HCT116 (cell line): Measurements from ENCODE around the gene NRP1. TPM values are rescaled to one million over a fixed set of nuclear protein-coding genes. Genes with fewer than 3 reads are reported as not detected.
"Not testable (repeated sequence)": the region's sequence is repeated elsewhere in the genome, so short reads cannot be mapped to it uniquely, and the experiment has no call there.

ENCODE experiments used
- ATAC-seq: fragments of 200-7000 bp; cut with Tn5 transposase; 2 replicates; pipeline ENCODE4 v1.9.1; 2020; ENCODE audit warnings: mild to moderate bottlenecking, moderate library complexity
- BruUV-seq: library from RNA; stranded (reverse); fragments of 400-500 nt; replicated peaks from 2 replicates; lab custom pipeline; 2021; lab: Mats Ljungman, UMichigan
- CTCF ChIA-PET: fragments of 300-600 bp; sonication (Branson Sonifier 250); formaldehyde crosslinking; loops from one replicate; lab custom pipeline; 2021; ENCODE audit warnings: antibody characterized with exemption; lab: Charles Lee
- POLR2A ChIA-PET: fragments of 300-600, 350-600 bp; sonication (Branson Sonifier 250); formaldehyde crosslinking; loops from one replicate; lab custom pipeline; 2021; ENCODE audit warnings: antibody characterized with exemption; lab: Charles Lee
- RAD21 ChIA-PET, 2 experiments: fragments of 300-600 bp; sonication (Branson Sonifier 250); formaldehyde crosslinking; loops; one replicate each; lab custom pipeline; 2023; ENCODE audit warnings: low total read pairs in 2 of 2; ENCODE audit not compliant: uncharacterized antibody in 2 of 2, unreplicated experiment in 2 of 2, low non-redundant PET in 1 of 2; lab: Charles Lee
- DNase-seq: peaks from one replicate; pipeline ENCODE4 v3.0.0-alpha.2; 2010; ENCODE audit warnings: low read depth, low spot score
- H2AFZ ChIP-seq: fragments of 200-600 bp; shearing (Covaris generic), sonication (generic); 2 replicates; pipeline ENCODE4 v1.6.1; 2017; ENCODE audit warnings: low read depth, mixed run types, mixed read lengths, antibody characterized with exemption, low read length; ENCODE audit not compliant: poor library complexity, severe bottlenecking
- H3K27ac ChIP-seq: 2 replicates; pipeline ENCODE4 v1.5.1; 2012; ENCODE audit warnings: low read depth, low read length
- H3K27me3 ChIP-seq: fragments of 200-600 bp; sonication (generic); 2 replicates; pipeline ENCODE4 v1.6.1; 2016; ENCODE audit warnings: mixed run types, low read length, mixed read lengths; ENCODE audit not compliant: insufficient read depth
- H3K36me3 ChIP-seq, 2 experiments: fragments of 200-500 bp in 1 of 2; fragments of 200-600 bp in 1 of 2; sonication (Bioruptor generic) in 1 of 2; sonication (generic) in 1 of 2; 2 replicates each; pipeline versions ENCODE4 v1.5.1 to v1.6.1; 2014 to 2016; ENCODE audit warnings: low read length in 2 of 2, inconsistent platforms in 1 of 2, mixed read lengths in 1 of 2, mixed run types in 1 of 2; ENCODE audit not compliant: insufficient read depth in 2 of 2, control insufficient read depth in 1 of 2
- H3K4me1 ChIP-seq, 2 experiments: fragments of 200-600 bp in 1 of 2; sonication (generic) in 1 of 2; 2 replicates each; pipeline versions ENCODE4 v1.5.1 to v1.6.1; 2012 to 2017; ENCODE audit warnings: low read length in 2 of 2, inconsistent platforms in 1 of 2, mild to moderate bottlenecking in 1 of 2, mixed read lengths in 1 of 2, mixed run types in 1 of 2, moderate library complexity in 1 of 2; ENCODE audit not compliant: insufficient read depth in 2 of 2, control insufficient read depth in 1 of 2
- H3K4me2 ChIP-seq: fragments of 200-600 bp; sonication (generic); 2 replicates; pipeline ENCODE4 v1.6.1; 2017; ENCODE audit warnings: mixed run types, low read length, mixed read lengths
- H3K4me3 ChIP-seq, 2 experiments: fragments of 200-600 bp in 1 of 2; sonication (generic) in 1 of 2; replicated peaks in 1 of 2; 2 replicates each; pipeline ENCODE4 v1.5.1; 2011 to 2016; ENCODE audit warnings: low read length in 2 of 2, control low read depth in 1 of 2, low read depth in 1 of 2, mild to moderate bottlenecking in 1 of 2, mixed read lengths in 1 of 2, mixed run types in 1 of 2
- H3K79me2 ChIP-seq: fragments of 200-600 bp; sonication (generic); 2 replicates; pipeline ENCODE4 v1.6.1; 2017; ENCODE audit warnings: mild to moderate bottlenecking, mixed run types, low read length, moderate library complexity, mixed read lengths; ENCODE audit not compliant: insufficient read depth
- H3K9ac ChIP-seq: fragments of 200-600 bp; sonication (generic); 2 replicates; pipeline ENCODE4 v1.6.1; 2016; ENCODE audit warnings: low read length, mixed read lengths
- H3K9me2 ChIP-seq: fragments of 200-600 bp; sonication (generic), shearing (Covaris generic); 2 replicates; pipeline ENCODE4 v1.6.1; 2017; ENCODE audit warnings: mixed run types, mild to moderate bottlenecking, moderate library complexity; ENCODE audit not compliant: insufficient read depth
- H3K9me3 ChIP-seq, 2 experiments: fragments of 200-500 bp in 1 of 2; fragments of 200-600 bp in 1 of 2; sonication (Bioruptor generic) in 1 of 2; sonication (generic) in 1 of 2; 2 replicates each; pipeline ENCODE4 v1.6.1; 2014 to 2017; ENCODE audit warnings: low read length in 2 of 2, mixed read lengths in 2 of 2, inconsistent platforms in 1 of 2, low read depth in 1 of 2, mild to moderate bottlenecking in 1 of 2, mixed run types in 1 of 2, moderate library complexity in 1 of 2; ENCODE audit not compliant: control insufficient read depth in 1 of 2, insufficient read depth in 1 of 2
- H4K20me1 ChIP-seq: fragments of 200-600 bp; sonication (generic), shearing (Covaris generic); 2 replicates; pipeline ENCODE4 v1.6.1; 2017; ENCODE audit warnings: mixed run types, mild to moderate bottlenecking, moderate library complexity; ENCODE audit not compliant: insufficient read depth
- CBX3 ChIP-seq: IDR thresholded peaks from 2 replicates; pipeline ENCODE4 v1.6.1; 2012; ENCODE audit warnings: low read depth
- CEBPB ChIP-seq: IDR thresholded peaks from 2 replicates; pipeline ENCODE4 v1.6.1; 2012; ENCODE audit warnings: low read depth
- EGR1 ChIP-seq: IDR thresholded peaks from 2 replicates; pipeline ENCODE4 v1.6.1; 2012; ENCODE audit warnings: low read depth
- ELF1 ChIP-seq: IDR thresholded peaks from 2 replicates; pipeline ENCODE4 v1.6.1; 2012; ENCODE audit warnings: low read depth, borderline replicate concordance
- EZH2phosphoT487 ChIP-seq: fragments of 200-600 bp; IDR thresholded peaks from 2 replicates; pipeline ENCODE4 v1.6.1; 2018; ENCODE audit warnings: antibody characterized with exemption, borderline replicate concordance
- FOSL1 ChIP-seq: IDR thresholded peaks from 2 replicates; pipeline ENCODE4 v1.6.1; 2012; ENCODE audit warnings: low read depth
- POLR2A ChIP-seq: IDR thresholded peaks from 2 replicates; pipeline ENCODE4 v1.7.0; 2011; ENCODE audit warnings: borderline replicate concordance; ENCODE audit not compliant: insufficient read depth, insufficient read length; ENCODE audit errors: extremely low read depth
- RAD21 ChIP-seq: IDR thresholded peaks from 2 replicates; pipeline ENCODE4 v1.6.1; 2012; ENCODE audit warnings: low read depth, mild to moderate bottlenecking
- SIN3A ChIP-seq: IDR thresholded peaks from 2 replicates; pipeline ENCODE4 v1.6.1; 2012; ENCODE audit warnings: low read depth
- SRF ChIP-seq: IDR thresholded peaks from 2 replicates; pipeline ENCODE4 v1.6.1; 2012; ENCODE audit warnings: low read depth
- TCF7L2 ChIP-seq: IDR thresholded peaks from 2 replicates; pipeline ENCODE4 v1.7.0; 2011; ENCODE audit warnings: borderline replicate concordance, inconsistent platforms; ENCODE audit not compliant: insufficient read depth, insufficient read length; ENCODE audit errors: extremely low read depth
- YY1 ChIP-seq: IDR thresholded peaks from 2 replicates; pipeline ENCODE4 v1.6.1; 2011; ENCODE audit warnings: low read length, low read depth, moderate library complexity, mild to moderate bottlenecking; ENCODE audit not compliant: insufficient replicate concordance; ENCODE audit errors: extremely low read depth
- ZNF274 ChIP-seq: fragments of 200-500 bp; sonication (Bioruptor generic); IDR thresholded peaks from 2 replicates; pipeline ENCODE4 v1.6.1; 2014; ENCODE audit warnings: mild to moderate bottlenecking, low read depth, low read length, inconsistent platforms
- intact Hi-C: fragments of 100-400 bp; cut with micrococcal nuclease; formaldehyde crosslinking; loops from 2 replicates; pipeline ENCODE4 v1.10.0; 2022
- total RNA-seq: library from RNA; stranded (reverse); gene quantifications from one replicate; pipeline ENCODE4 v1.2.1, GENCODE V29; 2021; ENCODE audit not compliant: unreplicated experiment
- TF ChIP-seq, protein P1 (sequence below): IDR thresholded peaks from 2 replicates; pipeline ENCODE4 v1.6.1; 2012; ENCODE audit warnings: low read depth
- TF ChIP-seq, protein P2 (sequence below): IDR thresholded peaks from 2 replicates; pipeline ENCODE4 v1.6.1; 2012
- TF ChIP-seq, protein P3 (sequence below): IDR thresholded peaks from 2 replicates; pipeline ENCODE4 v1.6.1; 2012
- TF ChIP-seq, protein P4 (sequence below): IDR thresholded peaks from 2 replicates; pipeline ENCODE4 v1.6.1; 2011; ENCODE audit warnings: mild to moderate bottlenecking, low read length, moderate library complexity; ENCODE audit not compliant: insufficient replicate concordance; ENCODE audit errors: extremely low read depth

Gene NRP1
- total RNA-seq, 1 experiment from 2014 or later: 3.8 TPM

DNA sequence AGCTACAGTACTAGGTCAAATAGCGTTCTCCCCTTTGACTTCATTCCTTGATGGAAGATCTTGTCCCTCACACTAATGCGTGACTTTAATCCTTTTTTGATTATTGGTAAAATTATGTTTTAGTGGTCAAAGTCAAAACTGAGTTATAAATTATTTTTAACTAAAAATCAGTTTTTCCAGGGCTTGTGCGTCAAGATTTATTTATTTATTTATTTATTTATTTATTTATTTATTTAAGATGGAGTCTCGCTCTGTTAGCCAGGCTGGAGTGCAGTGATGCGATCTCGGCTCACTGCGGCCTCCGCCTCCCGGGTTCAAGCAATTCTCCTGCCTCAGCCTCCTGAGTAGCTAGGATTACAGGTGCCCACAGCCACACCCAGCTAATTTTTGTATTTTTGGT, 112.2 kb downstream of the NRP1 start:
- ATAC-seq, H3K9ac ChIP-seq, H3K79me2 ChIP-seq, BruUV-seq, H3K9me2 ChIP-seq, H3K27ac ChIP-seq, intact Hi-C loops, CTCF ChIA-PET, POLR2A ChIA-PET, H3K4me1 ChIP-seq, H3K36me3 ChIP-seq, H2AFZ ChIP-seq, H3K4me3 ChIP-seq, DNase-seq, RAD21 ChIA-PET, H4K20me1 ChIP-seq, H3K4me2 ChIP-seq, H3K9me3 ChIP-seq, H3K27me3 ChIP-seq: not testable (repeated sequence)

DNA sequence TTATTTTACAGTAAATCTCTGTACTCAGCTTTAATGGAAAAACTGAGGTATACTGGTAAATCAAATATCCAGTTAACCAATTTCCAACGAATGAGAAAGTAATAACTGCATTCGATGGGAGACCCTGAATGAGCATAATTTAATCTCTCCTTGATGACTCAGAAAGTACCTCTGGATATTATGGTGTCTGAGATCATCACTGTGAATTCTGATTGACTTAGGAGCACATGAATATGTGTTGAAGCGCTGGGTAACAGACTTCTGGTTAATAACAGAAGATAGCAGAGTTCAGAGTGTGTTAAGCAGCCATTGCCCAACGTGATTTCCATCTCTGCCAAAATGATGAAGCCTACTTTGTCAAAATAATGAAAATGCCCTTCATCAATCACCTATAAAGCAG, 116.6 kb downstream of the NRP1 start:
- no peak overlapping the region for H3K27ac ChIP-seq
- peaks cover 0 to 9% of the 10 kb centered on the region in 2 experiments; a peak in 1 of 4 replicates for H3K4me1 ChIP-seq
- no peaks in the 10 kb centered on the region for H3K9me3 ChIP-seq
- H3K27me3 ChIP-seq: no peaks in the 10 kb centered on the region
- H3K9me2 ChIP-seq: no peaks in the 10 kb centered on the region
- H4K20me1 ChIP-seq: no peaks in the 10 kb centered on the region
- ChIA-PET POLR2A (no interaction called here), RAD21 (no interaction called here), CTCF (no interaction called here)
- no peak overlapping the region for H3K9ac ChIP-seq
- H3K4me3 ChIP-seq: no peak overlapping the region
- H3K4me2 ChIP-seq: no peak overlapping the region
- no peaks in the 10 kb centered on the region for H3K79me2 ChIP-seq
- DNase-seq (no peak), ATAC-seq (no peak)
- no TSS peak for BruUV-seq
- no peak overlapping the region for H2AFZ ChIP-seq
- H3K36me3 ChIP-seq: no peaks in the 10 kb centered on the region
- intact Hi-C loops: no loop called here
- TF ChIP-seq, protein P1, sequence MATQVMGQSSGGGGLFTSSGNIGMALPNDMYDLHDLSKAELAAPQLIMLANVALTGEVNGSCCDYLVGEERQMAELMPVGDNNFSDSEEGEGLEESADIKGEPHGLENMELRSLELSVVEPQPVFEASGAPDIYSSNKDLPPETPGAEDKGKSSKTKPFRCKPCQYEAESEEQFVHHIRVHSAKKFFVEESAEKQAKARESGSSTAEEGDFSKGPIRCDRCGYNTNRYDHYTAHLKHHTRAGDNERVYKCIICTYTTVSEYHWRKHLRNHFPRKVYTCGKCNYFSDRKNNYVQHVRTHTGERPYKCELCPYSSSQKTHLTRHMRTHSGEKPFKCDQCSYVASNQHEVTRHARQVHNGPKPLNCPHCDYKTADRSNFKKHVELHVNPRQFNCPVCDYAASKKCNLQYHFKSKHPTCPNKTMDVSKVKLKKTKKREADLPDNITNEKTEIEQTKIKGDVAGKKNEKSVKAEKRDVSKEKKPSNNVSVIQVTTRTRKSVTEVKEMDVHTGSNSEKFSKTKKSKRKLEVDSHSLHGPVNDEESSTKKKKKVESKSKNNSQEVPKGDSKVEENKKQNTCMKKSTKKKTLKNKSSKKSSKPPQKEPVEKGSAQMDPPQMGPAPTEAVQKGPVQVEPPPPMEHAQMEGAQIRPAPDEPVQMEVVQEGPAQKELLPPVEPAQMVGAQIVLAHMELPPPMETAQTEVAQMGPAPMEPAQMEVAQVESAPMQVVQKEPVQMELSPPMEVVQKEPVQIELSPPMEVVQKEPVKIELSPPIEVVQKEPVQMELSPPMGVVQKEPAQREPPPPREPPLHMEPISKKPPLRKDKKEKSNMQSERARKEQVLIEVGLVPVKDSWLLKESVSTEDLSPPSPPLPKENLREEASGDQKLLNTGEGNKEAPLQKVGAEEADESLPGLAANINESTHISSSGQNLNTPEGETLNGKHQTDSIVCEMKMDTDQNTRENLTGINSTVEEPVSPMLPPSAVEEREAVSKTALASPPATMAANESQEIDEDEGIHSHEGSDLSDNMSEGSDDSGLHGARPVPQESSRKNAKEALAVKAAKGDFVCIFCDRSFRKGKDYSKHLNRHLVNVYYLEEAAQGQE: no peak
- TF ChIP-seq ELF1 (no peak), SIN3A (no peak), CBX3 (no peak), EZH2phosphoT487 (no peak), CEBPB (no peak), FOSL1 (no peak), YY1 (no peak), RAD21 (no peak), ZNF274 (no peak), SRF (no peak), POLR2A (no peak), EGR1 (no peak), TCF7L2 (no peak)
- TF ChIP-seq, protein P2, sequence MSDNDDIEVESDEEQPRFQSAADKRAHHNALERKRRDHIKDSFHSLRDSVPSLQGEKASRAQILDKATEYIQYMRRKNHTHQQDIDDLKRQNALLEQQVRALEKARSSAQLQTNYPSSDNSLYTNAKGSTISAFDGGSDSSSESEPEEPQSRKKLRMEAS: no peak
- TF ChIP-seq, protein P3, sequence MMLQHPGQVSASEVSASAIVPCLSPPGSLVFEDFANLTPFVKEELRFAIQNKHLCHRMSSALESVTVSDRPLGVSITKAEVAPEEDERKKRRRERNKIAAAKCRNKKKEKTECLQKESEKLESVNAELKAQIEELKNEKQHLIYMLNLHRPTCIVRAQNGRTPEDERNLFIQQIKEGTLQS: no peak
- TF ChIP-seq, protein P4, sequence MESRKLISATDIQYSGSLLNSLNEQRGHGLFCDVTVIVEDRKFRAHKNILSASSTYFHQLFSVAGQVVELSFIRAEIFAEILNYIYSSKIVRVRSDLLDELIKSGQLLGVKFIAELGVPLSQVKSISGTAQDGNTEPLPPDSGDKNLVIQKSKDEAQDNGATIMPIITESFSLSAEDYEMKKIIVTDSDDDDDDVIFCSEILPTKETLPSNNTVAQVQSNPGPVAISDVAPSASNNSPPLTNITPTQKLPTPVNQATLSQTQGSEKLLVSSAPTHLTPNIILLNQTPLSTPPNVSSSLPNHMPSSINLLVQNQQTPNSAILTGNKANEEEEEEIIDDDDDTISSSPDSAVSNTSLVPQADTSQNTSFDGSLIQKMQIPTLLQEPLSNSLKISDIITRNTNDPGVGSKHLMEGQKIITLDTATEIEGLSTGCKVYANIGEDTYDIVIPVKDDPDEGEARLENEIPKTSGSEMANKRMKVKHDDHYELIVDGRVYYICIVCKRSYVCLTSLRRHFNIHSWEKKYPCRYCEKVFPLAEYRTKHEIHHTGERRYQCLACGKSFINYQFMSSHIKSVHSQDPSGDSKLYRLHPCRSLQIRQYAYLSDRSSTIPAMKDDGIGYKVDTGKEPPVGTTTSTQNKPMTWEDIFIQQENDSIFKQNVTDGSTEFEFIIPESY: no peak
